ENCODE measurements around the gene AOC3. TPM values are rescaled to one million over a fixed set of nuclear protein-coding genes. Genes with fewer than 3 reads are reported as not detected.
A peak's percentile ranks its signal among the peaks of the same experiment; 100 is the strongest.
"Not testable (repeated sequence)": the region's sequence is repeated elsewhere in the genome, so short reads cannot be mapped to it uniquely, and the experiment has no call there.

Gene AOC3
- polyA plus RNA-seq, 10 donors: 15.8 to 25.3 (median 17.4) TPM

DNA sequence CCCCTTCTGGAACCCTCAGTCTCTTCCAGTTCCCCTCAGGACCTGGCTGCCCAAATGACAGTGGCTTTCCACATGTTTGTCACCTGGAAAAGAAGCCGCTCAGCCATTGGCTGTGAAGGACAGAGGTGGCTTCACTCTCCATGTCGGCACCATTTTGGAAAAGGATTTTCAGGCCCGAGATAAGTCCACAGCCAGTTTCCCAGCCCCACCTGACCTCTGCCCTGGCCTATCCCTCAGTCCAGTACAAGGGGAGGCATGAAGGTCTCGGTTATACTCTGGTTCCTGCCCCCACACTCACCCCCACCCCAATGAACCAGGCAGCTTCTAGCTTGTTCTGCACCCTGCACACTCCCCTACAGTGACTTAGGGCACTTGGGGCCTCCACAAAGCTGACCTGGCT lies 15.2 kb downstream of the AOC3 start:
- no peak for DNase-seq

DNA sequence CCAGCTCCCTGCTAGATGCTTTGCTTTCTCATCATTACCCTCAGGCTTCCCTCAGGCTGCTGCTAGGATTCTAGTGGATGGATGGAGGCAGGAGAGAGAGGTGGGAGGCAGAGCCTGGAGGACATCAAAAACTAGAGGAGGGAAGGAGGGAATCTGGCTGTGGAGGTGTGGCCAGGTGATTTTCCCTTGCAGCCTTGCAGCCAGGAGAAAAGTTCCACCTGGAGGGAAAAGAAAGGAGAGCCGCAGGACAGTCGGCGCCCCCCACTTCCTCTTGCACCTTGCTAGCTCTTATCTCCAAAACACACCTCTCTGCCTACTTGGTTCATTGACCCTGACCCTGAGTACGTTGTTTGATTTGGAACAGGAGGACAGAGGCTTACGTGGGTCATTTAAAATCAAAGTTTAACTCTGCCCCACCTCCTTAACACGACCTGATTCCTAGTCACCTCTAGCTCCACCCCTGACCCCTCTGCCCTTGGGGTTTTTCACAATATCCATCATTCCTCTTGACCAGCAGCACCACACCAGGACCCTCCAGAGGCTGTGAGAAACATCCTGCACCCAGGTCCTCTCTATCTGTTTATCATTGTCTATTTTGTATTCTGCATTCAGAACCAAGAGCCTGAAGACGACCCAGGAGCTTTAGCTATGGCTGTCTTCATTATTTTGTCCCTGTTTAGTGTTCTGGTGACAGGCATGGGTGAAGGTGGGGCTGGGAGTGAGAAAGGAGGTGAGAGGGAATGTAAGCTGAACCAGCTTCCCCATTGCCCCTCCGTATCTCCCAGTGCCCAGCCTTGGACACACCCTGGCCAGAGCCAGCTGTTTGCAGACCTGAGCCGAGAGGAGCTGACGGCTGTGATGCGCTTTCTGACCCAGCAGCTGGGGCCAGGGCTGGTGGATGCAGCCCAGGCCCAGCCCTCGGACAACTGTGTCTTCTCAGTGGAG lies 15.9 kb downstream of the AOC3 start:
- no peak for DNase-seq

DNA sequence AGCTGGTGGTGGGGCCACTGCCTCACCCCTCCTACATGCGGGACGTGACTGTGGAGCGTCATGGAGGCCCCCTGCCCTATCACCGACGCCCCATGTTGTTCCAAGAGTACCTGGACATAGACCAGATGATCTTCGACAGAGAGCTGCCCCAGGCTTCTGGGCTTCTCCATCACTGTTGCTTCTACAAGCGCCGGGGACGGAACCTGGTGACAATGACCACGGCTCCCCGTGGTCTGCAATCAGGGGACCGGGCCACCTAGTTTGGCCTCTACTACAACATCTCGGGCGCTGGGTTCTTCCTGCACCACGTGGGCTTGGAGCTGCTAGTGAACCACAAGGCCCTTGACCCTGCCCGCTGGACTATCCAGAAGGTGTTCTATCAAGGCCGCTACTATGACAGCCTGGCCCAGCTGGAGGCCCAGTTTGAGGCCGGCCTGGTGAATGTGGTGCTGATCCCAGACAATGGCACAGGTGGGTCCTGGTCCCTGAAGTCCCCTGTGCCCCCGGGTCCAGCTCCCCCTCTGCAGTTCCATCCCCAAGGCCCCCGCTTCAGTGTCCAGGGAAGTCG lies 16.8 kb downstream of the AOC3 start:
- DNase-seq: not testable (repeated sequence)

DNA sequence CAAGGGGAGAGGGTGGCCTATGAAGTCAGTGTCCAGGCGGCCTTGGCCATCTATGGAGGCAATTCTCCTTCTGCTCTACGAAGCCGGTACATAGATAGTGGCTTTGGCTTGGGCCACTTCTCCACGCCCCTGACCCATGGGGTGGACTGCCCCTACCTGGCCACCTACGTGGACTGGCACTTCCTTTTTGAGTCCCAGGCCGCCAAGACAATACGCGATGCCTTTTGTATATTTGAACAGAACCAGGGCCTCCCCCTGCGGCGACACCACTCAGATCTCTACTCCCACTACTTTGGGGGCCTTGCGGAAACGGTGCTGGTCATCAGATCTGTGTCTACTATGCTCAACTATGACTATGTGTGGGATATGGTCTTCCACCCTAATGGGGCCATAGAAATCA lies 17.3 kb downstream of the AOC3 start:
- DNase-seq: no peak

DNA sequence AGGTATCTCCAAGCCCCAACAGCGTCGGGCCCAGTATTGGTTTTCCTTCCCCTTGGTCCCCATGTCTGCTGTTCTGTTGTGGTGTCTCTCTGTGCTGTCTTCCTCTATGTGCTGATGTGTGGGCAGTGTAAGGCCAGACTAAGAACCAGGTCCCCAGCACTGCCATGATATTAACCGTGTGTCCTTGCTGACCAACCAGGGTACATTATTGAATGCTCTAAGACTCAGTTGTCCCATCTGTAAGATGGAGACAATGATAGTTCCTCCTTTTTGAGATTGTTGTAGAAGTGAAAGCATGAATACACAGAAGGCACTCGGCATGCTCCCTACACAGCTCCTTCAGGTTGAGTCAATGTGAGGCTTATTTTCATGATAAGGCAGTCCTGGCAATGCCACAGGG lies 20.6 kb downstream of the AOC3 start:
- no peak for DNase-seq

DNA sequence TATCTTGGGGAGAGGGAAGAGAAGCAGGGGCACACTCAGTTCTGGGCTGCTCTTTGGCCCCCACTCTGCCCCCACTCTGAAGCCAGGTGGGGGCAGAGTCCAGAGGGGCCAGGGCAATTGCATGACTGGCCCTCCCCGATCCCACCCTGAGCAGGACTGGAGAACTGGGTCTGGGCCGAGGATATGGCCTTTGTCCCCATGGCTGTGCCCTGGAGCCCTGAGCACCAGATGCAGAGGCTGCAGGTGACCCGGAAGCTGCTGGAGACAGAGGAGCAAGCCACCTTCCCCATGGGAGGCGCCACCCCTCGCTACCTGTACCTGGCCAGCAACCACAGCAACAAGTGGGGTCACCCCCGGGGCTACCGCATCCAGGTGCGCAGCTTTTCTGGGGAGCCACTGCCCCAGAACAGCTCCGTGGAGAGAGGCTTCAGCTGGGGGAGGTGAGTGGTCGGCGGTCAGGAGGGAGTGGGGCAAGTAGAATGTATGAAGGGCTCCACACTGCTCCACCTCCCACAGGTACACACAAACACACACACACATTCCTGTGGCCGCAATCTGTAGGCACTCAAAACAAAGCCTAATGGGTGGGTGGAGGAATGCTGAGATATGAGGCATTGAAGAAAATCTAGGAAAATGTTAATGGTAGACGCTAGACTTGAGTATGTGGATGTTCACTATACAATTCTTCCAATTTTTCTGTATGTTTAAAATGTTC lies 21.4 kb downstream of the AOC3 start:
- DNase-seq: no peak

DNA sequence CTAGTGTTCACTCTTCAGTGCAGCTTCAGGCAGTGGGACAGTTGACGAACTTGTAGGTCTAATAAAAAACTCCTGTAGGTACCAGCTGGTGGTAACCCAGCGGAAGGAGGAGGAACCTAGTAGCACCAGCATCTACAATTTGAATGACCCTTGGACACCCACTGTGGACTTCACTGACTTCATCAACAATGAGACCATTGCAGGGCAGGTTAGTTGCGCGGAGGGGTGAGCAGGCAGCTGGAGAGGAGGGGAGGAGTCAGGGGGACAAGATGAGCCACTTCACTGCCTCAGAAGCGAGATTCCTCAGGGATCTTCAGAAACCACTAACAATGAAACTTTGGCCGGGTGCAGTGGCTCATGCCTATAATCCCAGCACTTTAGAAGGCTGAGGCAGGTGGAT lies 22.3 kb downstream of the AOC3 start:
- DNase-seq: no peak

DNA sequence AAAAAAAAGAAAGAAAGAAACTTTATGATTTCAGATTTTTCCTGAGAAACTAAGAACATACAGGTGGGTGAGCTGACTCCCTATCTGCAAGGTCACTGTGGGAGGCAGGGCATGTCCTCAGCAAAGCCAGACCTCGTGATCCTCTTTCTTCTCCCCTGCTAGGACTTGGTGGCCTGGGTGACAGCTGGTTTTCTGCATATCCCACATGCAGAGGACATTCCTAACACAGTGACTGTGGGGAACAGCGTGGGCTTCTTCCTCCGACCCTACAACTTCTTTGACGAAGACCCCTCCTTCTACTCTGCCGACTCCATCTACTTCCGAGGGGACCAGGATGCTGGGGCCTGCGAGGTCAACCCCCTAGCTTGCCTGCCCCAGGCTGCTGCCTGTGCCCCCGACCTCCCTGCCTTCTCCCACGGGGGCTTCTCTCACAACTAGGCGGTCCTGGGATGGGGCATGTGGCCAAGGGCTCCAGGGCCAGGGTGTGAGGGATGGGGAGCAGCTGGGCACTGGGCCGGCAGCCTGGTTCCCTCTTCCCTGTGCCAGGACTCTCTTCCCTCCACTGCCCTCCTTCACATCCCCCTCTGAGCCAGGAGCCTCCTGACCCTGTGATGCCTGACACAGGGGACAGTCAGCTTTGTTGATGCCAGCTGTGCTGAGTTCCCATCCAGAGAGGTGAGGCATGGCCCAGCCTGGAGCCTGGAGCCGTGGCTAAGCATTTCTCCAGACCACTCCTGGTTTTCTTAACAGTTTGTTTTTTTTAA lies 23.1 kb downstream of the AOC3 start:
- not testable (repeated sequence) for DNase-seq

DNA sequence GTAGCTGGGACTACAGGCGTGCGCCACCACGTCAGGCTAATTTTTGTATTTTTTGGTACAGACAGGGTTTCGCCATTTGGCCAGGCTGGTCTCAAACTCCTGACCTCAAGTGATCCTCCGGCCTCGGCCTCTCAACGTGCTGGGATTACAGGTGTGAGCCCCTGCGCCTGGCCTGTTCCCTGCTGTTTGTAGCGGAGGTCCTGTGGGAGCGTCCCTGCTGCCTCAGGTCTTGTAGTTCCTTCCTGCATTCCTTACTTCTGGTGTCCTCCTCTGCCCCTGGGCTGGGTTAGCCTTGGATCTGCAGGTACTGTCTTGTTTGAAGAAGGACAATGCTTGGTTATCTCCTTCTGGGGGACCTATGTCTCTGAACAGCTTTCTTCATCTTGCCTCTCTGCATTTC lies 26.0 kb downstream of the AOC3 start:
- no peak for DNase-seq

DNA sequence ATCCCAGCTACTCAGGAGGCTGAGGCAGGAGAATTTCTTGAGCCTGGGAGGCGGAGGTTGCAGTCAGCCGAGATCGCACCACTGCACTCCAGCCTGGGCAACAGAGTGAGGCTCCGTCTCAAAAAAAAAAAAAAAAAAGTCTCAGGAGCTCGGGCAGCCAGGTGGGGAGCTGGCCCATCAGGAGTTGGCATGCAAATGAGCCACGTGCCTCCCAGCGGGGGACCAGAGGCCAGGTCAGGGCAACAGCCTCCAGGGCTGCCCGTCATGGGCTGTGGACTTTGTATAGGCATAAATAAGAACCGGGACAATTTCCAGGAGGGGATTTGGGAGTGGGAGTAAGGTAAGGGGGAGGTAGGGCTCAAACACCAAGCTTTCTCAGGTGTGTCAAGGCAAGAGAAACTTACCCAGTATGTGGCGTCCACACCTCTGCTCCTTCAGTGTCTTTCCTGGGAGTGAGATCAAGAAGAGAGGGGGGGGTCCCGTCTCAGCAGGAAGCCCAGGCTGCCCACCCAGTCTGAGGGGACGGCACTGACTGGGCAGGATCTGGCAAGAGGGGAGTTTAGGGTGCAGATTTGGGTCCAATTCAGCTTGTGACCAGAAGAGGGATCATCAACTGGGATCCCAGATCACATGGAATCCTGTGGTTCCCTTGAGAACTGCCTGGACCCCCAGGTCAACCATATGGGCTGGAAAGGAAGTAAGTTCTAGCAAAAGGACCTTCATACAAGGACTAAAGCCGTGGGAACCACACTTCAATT lies 27.3 kb downstream of the AOC3 start:
- DNase-seq: peak in 1 of 3 donors; percentile 11

DNA sequence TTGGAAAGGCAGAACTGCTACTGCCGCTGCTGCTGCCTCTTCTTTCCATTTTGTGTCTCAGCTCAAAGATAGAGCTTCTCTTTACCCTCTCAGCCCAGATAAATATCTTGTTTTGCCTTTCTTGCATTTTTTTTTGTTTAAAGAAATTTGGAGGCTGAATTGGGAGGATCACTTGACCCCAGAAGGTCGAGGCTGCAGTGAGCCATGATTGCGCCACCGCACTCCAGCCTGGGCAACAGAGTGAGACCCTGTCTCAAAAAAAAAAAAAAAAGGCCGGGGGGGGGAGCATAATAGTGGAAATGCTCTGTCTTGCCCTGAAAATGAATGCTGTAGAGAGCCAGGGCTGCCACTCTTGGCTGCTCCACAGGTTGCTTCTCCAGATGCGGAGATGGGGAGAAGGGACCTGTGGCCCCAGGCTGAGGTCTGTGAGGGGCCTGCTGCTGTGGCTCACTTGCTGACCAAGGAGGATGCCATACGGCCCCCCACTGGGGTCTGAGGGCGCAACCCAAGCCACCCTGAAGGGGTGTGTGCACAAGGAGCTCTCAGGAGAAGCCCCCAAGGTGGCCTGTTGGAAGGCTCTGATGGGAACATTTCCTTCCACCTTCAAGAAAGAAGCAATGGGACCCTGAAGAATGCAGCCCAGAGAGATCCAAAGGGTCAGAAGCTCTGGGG lies 28.1 kb downstream of the AOC3 start:
- no peak for DNase-seq

DNA sequence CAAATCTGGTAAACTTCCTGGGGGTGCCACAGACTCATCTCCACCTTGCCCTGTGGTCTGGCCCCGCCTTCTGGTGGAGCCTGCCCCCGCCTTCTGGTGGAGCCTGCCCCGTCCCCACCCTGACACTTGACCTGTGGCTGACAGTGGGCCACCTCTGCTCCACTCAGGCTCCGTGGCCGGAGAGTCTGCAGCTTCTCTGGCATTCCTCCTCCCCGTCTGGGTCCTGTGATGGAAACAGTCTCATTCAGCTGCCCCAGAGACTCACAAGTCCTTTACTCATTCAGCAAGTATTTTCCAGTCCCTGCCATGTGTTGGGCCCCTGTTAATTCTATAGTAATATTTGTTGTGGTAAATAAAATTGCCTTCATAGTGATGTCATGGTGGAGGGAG lies 28.6 kb downstream of the AOC3 start:
- peak in 2 of 3 donors; percentile 23 to 42 for DNase-seq

DNA sequence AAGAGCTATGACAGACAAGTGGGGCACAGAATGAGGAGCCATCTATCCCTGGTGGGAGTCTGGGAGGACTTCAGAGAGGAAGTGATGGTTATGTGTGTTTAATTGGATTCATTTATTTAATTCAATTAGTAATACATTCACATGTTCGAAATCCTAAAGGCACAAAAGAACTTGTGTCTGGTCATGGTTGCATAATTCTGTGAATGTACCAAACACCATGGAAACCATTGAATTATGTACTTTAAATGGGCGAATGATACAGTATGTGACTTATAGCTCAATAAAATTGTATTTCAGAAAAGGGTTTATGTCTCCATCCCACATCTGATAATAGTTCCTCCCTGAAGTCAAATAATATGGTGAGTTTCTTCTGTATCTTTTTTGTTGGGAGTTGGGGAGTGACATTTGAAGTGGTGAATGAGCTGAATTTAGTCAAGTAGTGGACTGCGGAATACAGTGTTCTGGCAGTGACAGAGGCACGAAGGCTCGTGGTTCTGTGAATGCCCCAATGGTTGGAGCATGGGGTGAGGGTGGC lies 29.8 kb downstream of the AOC3 start:
- DNase-seq: no peak

DNA sequence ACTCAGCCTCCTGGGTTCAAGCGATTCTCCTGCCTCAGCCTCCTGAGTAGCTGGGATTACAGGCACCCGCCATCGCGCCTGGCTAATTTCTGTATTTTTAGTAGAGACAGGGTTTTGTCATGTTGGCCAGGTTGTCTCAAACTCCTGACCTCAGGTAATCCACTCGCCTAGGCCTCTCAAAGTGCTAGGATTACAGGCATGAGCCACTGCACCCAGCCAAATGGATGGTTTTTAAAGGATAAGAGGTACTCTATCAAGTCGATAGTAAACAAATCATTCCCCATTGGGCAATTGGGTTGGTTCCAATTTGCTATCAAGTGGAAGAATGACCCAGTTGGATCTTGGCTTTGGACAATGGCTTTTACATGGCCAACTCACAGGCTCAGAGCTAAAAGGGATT lies 30.7 kb downstream of the AOC3 start:
- DNase-seq: not testable (repeated sequence)

DNA sequence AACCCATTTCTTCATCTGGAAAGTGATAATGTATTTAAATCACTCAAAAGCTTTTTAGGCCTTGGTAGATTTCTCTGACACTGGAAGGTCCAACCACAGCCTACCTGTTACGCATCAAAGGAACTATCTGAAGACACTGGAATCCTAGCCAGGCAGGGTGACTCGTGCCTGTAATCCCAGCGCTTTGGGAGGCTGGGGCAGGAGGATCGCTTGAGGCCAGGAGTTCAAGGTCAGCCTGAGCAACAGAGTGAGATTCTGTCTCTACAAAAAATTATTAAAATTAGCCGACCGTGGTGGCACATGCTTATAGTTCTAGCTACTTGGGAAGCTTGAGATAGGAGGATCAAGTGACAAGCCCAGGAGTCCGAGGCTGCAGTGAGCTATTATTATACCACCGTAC lies 31.2 kb downstream of the AOC3 start:
- no peak for DNase-seq

DNA sequence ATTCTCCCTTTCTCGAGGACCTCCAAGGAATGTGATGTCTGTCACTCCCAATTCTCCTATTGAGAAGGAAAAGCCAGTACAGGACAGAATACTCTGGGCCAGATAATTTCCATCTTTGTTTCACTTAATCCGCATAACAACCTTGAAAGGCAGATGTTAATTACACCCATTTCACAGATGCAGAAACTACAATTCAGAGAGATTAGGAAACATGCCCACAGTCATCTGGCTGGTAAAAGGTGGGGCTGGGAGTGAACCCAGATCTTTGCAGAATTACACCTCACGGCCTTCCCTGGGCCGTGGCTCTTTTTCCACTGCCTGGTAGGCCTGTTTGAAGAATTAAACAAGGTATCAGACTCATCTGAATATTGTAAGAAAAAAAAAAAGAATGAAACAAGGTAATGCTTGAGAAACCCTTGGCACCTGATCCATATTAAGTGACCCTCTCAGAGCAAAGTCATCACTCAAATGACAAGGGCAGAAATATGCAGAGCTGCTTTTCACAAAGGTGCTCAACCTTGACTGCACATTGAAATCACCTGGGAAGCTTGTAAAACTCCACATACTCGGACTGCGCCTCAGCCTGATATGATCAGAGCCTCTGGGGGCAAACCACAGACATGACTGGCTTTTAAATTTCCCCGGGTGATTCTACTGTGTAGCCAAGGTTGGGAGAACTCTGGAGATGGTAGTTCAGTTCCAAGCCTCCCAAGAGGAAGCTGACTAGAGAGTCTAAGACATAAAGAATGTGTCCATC lies 33.0 kb downstream of the AOC3 start:
- no peak for DNase-seq

DNA sequence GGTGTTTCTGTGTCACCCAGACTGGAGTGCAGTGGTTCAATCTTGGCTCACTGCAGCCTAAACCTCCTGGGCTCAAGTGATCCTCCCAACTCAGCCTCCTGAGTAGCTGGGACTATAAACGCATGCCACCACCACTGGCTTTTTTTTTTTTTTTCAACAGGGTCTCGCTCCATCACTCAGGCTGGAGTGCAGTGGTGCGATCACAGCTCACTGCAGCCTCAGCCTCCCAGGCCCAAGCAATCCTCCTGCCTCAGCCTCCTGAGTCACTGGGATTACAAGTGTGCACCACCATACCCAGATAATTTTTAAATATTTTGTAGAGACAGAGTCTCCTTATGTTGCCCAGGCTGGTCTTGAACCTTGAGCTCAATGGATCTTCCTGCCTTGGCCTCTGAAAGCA lies 34.8 kb downstream of the AOC3 start:
- DNase-seq: not testable (repeated sequence)

DNA sequence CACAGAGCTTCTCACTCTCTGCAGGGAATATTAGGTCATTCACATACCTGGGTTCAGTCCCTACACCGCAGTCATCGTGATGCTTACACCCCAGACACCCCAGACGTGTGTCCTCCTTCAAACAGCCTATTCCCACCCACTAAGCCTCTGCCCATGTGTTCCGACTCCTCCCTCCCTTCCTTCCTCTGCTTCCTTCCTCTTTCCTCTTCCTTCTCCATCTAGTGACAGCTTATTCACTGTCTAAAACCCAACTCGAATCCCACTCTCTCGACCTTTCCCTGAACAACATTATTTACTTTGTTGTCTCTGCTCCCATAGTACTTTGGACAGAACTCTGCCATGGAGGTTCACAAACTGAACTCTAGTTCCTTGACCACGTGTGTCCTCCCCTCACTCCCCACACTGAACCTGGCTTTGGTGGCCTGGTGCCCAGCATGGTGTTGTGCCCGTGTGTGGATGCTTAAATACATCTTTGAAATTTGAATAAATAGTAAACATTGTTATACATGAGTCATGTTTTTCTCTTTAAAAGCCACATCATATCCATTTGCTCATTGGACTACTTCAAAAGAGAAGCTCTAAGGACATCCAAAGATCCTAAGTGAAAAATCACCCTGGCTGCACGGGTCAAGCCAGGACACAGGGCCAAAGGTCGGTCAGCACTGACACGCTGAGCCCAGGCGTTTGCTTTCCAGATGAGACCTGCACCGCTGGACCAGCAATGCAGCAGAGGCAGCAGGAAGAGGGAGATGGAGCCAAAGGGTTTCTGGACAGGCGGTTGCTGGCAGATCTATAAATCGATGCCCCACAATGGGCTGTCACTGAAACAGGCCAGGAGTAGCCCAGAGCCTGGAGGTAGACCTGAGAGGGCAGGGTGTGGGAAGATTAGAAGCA lies 35.5 kb downstream of the AOC3 start:
- no peak for DNase-seq

DNA sequence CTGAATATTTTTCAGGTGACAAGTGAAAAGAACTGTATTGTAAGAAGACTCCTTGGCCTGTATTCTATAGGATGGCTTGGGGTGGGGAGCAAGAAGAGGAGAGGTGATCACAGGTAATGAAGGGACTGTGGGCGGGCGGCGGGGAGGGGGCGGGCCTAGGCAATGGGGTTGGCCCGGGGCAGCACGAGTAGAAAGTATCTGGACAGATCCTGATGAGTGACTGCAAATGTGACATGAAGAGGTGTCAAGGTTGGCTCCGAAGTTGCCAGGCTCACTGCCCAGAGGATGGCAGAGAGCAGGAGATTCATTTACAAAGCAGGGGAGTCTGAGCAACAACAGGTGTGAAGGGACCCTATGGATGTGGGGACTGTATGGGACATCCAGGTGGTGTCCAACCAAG lies 38.8 kb downstream of the AOC3 start:
- no peak for DNase-seq

Measured in muscle of back (tissue), 11 donors.